Left forelimb (tissue), 1 donor: ENCODE data around the gene COX17.

ENCODE experiments used
- DNase-seq: peaks from one replicate; pipeline ENCODE4 v3.0.0-alpha.2; 2018; ENCODE audit warnings: low spot score

COX17 gene

GRCh38 chr3:119620899-119621298 is 56.3 kb downstream of the COX17 start:
- peak; percentile 33 for DNase-seq
